Skin of body (tissue), 2 donors: Measurements from ENCODE around the gene NXNL1. TPM values are rescaled to one million over a fixed set of nuclear protein-coding genes. Genes with fewer than 3 reads are reported as not detected.

Experiments
- DNase-seq: peaks from one replicate; lab custom pipeline; 2025; lab: John Stamatoyannopoulos, UW
- total RNA-seq: library from RNA; depleted of rRNA; stranded (reverse); fragments of >200 nt; gene quantifications from one replicate; pipeline ENCODE4 v1.2.3, GENCODE V29; 2014

NXNL1 gene
- total RNA-seq, 1 donor from 2014 or later = not detected

GRCh38 chr19:17458970-17459369, 1.8 kb downstream of the NXNL1 start:
- no peak for DNase-seq

- DNase-seq = no peak
These were observed 3.1 kb downstream of the NXNL1 start for GRCh38 chr19:17457616-17458015.

GRCh38 chr19:17456127-17456526, 4.6 kb downstream of the NXNL1 start:
- DNase-seq = no peak

GRCh38 chr19:17455308-17456123, 5.2 kb downstream of the NXNL1 start:
- DNase-seq = no peak

GRCh38 chr19:17454576-17455071, 6.1 kb downstream of the NXNL1 start:
- DNase-seq = no peak

- DNase-seq = no peak
These were observed 8.9 kb downstream of the NXNL1 start for GRCh38 chr19:17451820-17452219.

GRCh38 chr19:17450264-17451075, 10.3 kb downstream of the NXNL1 start:
- no peak for DNase-seq

GRCh38 chr19:17448131-17448967, 12.4 kb downstream of the NXNL1 start, which contains the start of gene TMEM221:
Gene TMEM221, minus strand, starts transcription at chr19:17448668. Its CDS starts 206 bp downstream, at chr19:17448462.
- DNase-seq = peak; percentile 42

GRCh38 chr19:17447704-17448130, 13.0 kb downstream of the NXNL1 start:
- DNase-seq = no peak

GRCh38 chr19:17445526-17446165, 15.1 kb downstream of the NXNL1 start:
- DNase-seq = no peak

GRCh38 chr19:17441241-17442021, 19.3 kb downstream of the NXNL1 start:
- DNase-seq = peak; percentile 91

GRCh38 chr19:17436874-17437267, 23.9 kb downstream of the NXNL1 start:
- DNase-seq = no peak

GRCh38 chr19:17436094-17436873, 24.4 kb downstream of the NXNL1 start:
- DNase-seq = no peak

- DNase-seq = no peak
These were observed 25.5 kb downstream of the NXNL1 start for GRCh38 chr19:17435218-17435617.

GRCh38 chr19:17431417-17431816, 29.3 kb downstream of the NXNL1 start:
- no peak for DNase-seq

- no peak for DNase-seq
These were observed 31.0 kb downstream of the NXNL1 start for GRCh38 chr19:17429641-17430113.

- no peak for DNase-seq
These were observed 35.9 kb downstream of the NXNL1 start for GRCh38 chr19:17424743-17425365.

- DNase-seq = no peak
These were observed 37.1 kb downstream of the NXNL1 start for GRCh38 chr19:17423429-17424208.
